Esophagus squamous epithelium (tissue), 4 donors: ENCODE measurements around the gene SYCP2.

Source experiments
- POLR2A ChIP-seq, 4 donors: fragments of 450-650 bp; IDR thresholded peaks; one replicate each; pipeline ENCODE4 v1.6.1; 2017; ENCODE audit warnings: antibody characterized with exemption in 4 of 4, mild to moderate bottlenecking in 4 of 4, moderate library complexity in 3 of 4
- TF ChIP-seq, protein P1 (sequence below), 6 experiments: fragments of 450-650 bp in 4 of 6; fragments of 200-600 bp in 2 of 6; sonication (generic) in 2 of 6; IDR thresholded peaks; one replicate each; pipeline ENCODE4 v1.5.1; 2016 to 2019; ENCODE audit warnings: antibody characterized with exemption in 6 of 6, mild to moderate bottlenecking in 4 of 6, moderate library complexity in 4 of 6

DNA sequence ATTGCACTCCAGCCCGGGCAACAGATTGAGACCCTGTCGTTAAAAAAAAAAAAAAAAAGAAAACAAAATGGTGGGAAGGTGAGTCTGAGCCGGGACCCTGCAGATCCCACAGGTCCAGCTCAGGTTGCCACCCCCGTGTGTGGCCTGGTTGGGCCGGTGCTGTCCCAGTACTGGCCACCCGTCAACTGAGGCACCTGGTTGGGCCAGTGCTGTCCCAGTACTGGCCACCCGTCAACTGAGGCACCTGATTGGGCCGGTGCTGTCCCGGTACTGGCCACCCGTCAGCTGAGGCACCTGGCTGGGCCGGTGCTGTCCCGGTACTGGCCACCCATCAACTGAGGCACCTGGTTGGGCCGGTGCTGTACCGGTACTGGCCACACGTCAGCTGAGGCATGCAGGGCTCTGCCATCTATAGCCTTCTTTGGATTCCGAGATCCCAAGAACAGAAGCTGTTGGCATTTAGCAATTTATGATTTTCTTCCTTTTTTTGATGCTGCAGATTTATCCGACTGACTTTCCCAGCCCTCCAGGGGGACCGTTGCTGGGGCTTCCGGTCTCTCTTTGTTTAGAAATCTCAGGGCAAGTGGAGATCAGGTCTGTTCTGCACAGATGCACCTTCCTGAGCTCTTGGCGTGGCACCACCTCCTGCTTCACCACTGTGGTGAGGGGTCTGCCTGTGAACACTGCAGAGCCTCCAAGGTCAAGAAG lies 113.8 kb downstream of the SYCP2 start:
- TF ChIP-seq, protein P1, sequence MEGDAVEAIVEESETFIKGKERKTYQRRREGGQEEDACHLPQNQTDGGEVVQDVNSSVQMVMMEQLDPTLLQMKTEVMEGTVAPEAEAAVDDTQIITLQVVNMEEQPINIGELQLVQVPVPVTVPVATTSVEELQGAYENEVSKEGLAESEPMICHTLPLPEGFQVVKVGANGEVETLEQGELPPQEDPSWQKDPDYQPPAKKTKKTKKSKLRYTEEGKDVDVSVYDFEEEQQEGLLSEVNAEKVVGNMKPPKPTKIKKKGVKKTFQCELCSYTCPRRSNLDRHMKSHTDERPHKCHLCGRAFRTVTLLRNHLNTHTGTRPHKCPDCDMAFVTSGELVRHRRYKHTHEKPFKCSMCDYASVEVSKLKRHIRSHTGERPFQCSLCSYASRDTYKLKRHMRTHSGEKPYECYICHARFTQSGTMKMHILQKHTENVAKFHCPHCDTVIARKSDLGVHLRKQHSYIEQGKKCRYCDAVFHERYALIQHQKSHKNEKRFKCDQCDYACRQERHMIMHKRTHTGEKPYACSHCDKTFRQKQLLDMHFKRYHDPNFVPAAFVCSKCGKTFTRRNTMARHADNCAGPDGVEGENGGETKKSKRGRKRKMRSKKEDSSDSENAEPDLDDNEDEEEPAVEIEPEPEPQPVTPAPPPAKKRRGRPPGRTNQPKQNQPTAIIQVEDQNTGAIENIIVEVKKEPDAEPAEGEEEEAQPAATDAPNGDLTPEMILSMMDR (IDR thresholded peaks at IDR 0.05) = no peak
- no peak for TF ChIP-seq POLR2A (IDR thresholded peaks at IDR 0.05)
